SK-N-SH (cell line): ENCODE data around the gene VWA5B2. TPM values are rescaled to one million over a fixed set of nuclear protein-coding genes. Genes with fewer than 3 reads are reported as not detected.

Source experiments
- CTCF ChIA-PET: fragments of 300-600, 350-600 bp; formaldehyde crosslinking; extraction: SDS; loops from one replicate; lab custom pipeline; 2021; lab: Yijun Ruan, JAX
- POLR2A ChIA-PET: fragments of 350-600 bp; sonication (Branson Sonifier 250); formaldehyde crosslinking; extraction: SDS; loops from one replicate; lab custom pipeline; 2020; ENCODE audit warnings: antibody characterized with exemption, inconsistent platforms; lab: Yijun Ruan, JAX
- DNase-seq: peaks from one replicate; pipeline ENCODE4 v3.0.0; 2012
- H2AFZ ChIP-seq: fragments of 200-600 bp; sonication (generic); 2 replicates; pipeline ENCODE4 v1.8.1; 2016; ENCODE audit warnings: antibody characterized with exemption, mild to moderate bottlenecking, low read depth
- H3F3A ChIP-seq: fragments of 200-600 bp; sonication (generic); replicated peaks from 2 replicates; pipeline ENCODE3; 2016; ENCODE audit warnings: antibody characterized with exemption, mild to moderate bottlenecking; ENCODE audit not compliant: insufficient read depth
- H3K27ac ChIP-seq, 2 experiments: fragments of 200-500 bp in 1 of 2; fragments of 200-600 bp in 1 of 2; sonication (Bioruptor generic) in 1 of 2; sonication (generic), shearing (Covaris generic) in 1 of 2; 2 replicates each; pipeline versions ENCODE4 v1.5.1 to v1.6.1; 2014 to 2016; ENCODE audit warnings: low read depth in 2 of 2, inconsistent platforms in 1 of 2, low read length in 1 of 2, mild to moderate bottlenecking in 1 of 2, mixed read lengths in 1 of 2
- H3K27me3 ChIP-seq: fragments of 200-600 bp; sonication (generic), shearing (Covaris generic); 2 replicates; pipeline ENCODE4 v1.6.1; 2016; ENCODE audit warnings: mixed run types; ENCODE audit not compliant: insufficient read depth
- H3K36me3 ChIP-seq, 2 experiments: fragments of 200-500 bp in 1 of 2; fragments of 200-600 bp in 1 of 2; sonication (Bioruptor generic) in 1 of 2; sonication (generic) in 1 of 2; replicated peaks in 1 of 2; 2 replicates each; pipeline versions ENCODE3 to v1.5.1; 2014 to 2016; ENCODE audit warnings: low read length in 1 of 2, mild to moderate bottlenecking in 1 of 2; ENCODE audit not compliant: insufficient read depth in 2 of 2, control insufficient read depth in 1 of 2
- H3K4me1 ChIP-seq, 2 experiments: fragments of 200-500 bp in 1 of 2; fragments of 200-600 bp in 1 of 2; sonication (Bioruptor generic) in 1 of 2; sonication (generic), shearing (Covaris generic) in 1 of 2; 2 replicates each; pipeline versions ENCODE4 v1.5.1 to v1.6.1; 2014 to 2016; ENCODE audit warnings: low read depth in 1 of 2, low read length in 1 of 2, mixed run types in 1 of 2; ENCODE audit not compliant: insufficient read depth in 2 of 2, control insufficient read depth in 1 of 2
- H3K4me2 ChIP-seq: fragments of 200-600 bp; sonication (generic), shearing (Covaris generic); 2 replicates; pipeline ENCODE4 v1.6.1; 2017; ENCODE audit warnings: mixed run types
- H3K4me3 ChIP-seq, 2 experiments: fragments of 200-500 bp in 1 of 2; fragments of 200-600 bp in 1 of 2; sonication (Bioruptor generic) in 1 of 2; sonication (generic), shearing (Covaris generic) in 1 of 2; 2 replicates each; pipeline versions ENCODE4 v1.5.1 to v1.8.1; 2014 to 2016; ENCODE audit warnings: low read depth in 2 of 2, inconsistent platforms in 1 of 2, low read length in 1 of 2, mild to moderate bottlenecking in 1 of 2, mixed read lengths in 1 of 2, moderate library complexity in 1 of 2
- H3K79me2 ChIP-seq: fragments of 200-600 bp; sonication (generic); 2 replicates; pipeline ENCODE4 v1.8.1; 2017; ENCODE audit warnings: mild to moderate bottlenecking; ENCODE audit not compliant: insufficient read depth
- H3K9ac ChIP-seq: fragments of 200-600 bp; sonication (generic); 2 replicates; pipeline ENCODE4 v1.6.1; 2017; ENCODE audit warnings: mixed run types
- H3K9me2 ChIP-seq: fragments of 200-600 bp; sonication (generic); 2 replicates; pipeline ENCODE4 v1.6.1; 2017; ENCODE audit warnings: mixed run types
- H3K9me3 ChIP-seq: fragments of 200-600 bp; sonication (generic); 2 replicates; pipeline ENCODE4 v1.6.1; 2017; ENCODE audit warnings: mixed run types, mild to moderate bottlenecking, moderate library complexity
- H4K20me1 ChIP-seq: fragments of 200-600 bp; sonication (generic); 2 replicates; pipeline ENCODE4 v1.6.1; 2017; ENCODE audit warnings: mild to moderate bottlenecking, mixed run types; ENCODE audit not compliant: insufficient read depth
- EP300 ChIP-seq, 2 experiments: IDR thresholded peaks; 2 replicates each; pipeline versions ENCODE4 v1.4.0 to v1.6.1; 2012; ENCODE audit warnings: borderline replicate concordance in 1 of 2, low read depth in 1 of 2, low read length in 1 of 2
- EZH2phosphoT487 ChIP-seq: fragments of 200-600 bp; sonication (generic); IDR thresholded peaks from 2 replicates; pipeline ENCODE4 v1.6.1; 2017; ENCODE audit warnings: low read depth, mixed run types, mild to moderate bottlenecking, antibody characterized with exemption, moderate library complexity, borderline replicate concordance
- FOXM1 ChIP-seq: IDR thresholded peaks from 2 replicates; pipeline ENCODE4 v1.4.0; 2012; ENCODE audit warnings: low read depth, mild to moderate bottlenecking
- GABPA ChIP-seq: IDR thresholded peaks from 2 replicates; pipeline ENCODE4 v1.4.0; 2012; ENCODE audit warnings: low read depth, mild to moderate bottlenecking
- JUND ChIP-seq: IDR thresholded peaks from 2 replicates; pipeline ENCODE4 v1.4.0; 2012
- MAX ChIP-seq: IDR thresholded peaks from 2 replicates; pipeline ENCODE4 v1.4.0; 2012; ENCODE audit warnings: low read depth
- MXI1 ChIP-seq: IDR thresholded peaks from 2 replicates; pipeline ENCODE4 v1.6.1; 2012; ENCODE audit warnings: mild to moderate bottlenecking, low read depth, low read length, improper control_type of control experiment
- NFIC ChIP-seq: IDR thresholded peaks from 2 replicates; pipeline ENCODE4 v1.4.0; 2012; ENCODE audit warnings: borderline replicate concordance
- PBX3 ChIP-seq: IDR thresholded peaks from 2 replicates; pipeline ENCODE4; 2012
- RAD21 ChIP-seq: IDR thresholded peaks from 2 replicates; pipeline ENCODE4 v1.6.1; 2012; ENCODE audit warnings: mild to moderate bottlenecking, low read length
- RXRA ChIP-seq: IDR thresholded peaks from 2 replicates; pipeline ENCODE4 v1.4.0; 2012; ENCODE audit warnings: low read depth, mild to moderate bottlenecking, borderline replicate concordance
- SIN3A ChIP-seq: IDR thresholded peaks from 2 replicates; pipeline ENCODE4 v1.6.1; 2012; ENCODE audit warnings: low read depth, mild to moderate bottlenecking, low read length, moderate library complexity, borderline replicate concordance
- SMC3 ChIP-seq: IDR thresholded peaks from 2 replicates; pipeline ENCODE4 v1.6.1; 2012; ENCODE audit warnings: low read depth, low read length, improper control_type of control experiment
- YY1 ChIP-seq: IDR thresholded peaks from 2 replicates; pipeline ENCODE4 v1.4.0; 2012; ENCODE audit warnings: low read depth, mild to moderate bottlenecking
- ZBTB33 ChIP-seq: IDR thresholded peaks from 2 replicates; pipeline ENCODE4 v1.4.0; 2012; ENCODE audit warnings: low read depth, borderline replicate concordance
- WGBS: methylation state at CpG from one replicate; pipeline ENCODE4 v1.1.6; 2017; ENCODE audit warnings: low lambda C conversion rate; 5-methylcytosine and 5-hydroxymethylcytosine counted together
- polyA plus RNA-seq, 3 experiments: library from polyadenylated mRNA; depleted of rRNA; stranded (reverse); fragments of >200 nt; gene quantifications; 2 replicates each; pipeline ENCODE4 v1.2.3, GENCODE V29; 2012
- TF ChIP-seq, protein P1 (sequence below): IDR thresholded peaks from 2 replicates; pipeline ENCODE4 v1.4.0; 2012; ENCODE audit warnings: low read depth, borderline replicate concordance

The VWA5B2 gene
- polyA plus RNA-seq, 1 of the 3 experiments (the other 2 are of a cell fraction): 0.08 TPM

- TF ChIP-seq SIN3A (no peak), JUND (no peak), NFIC (peak; percentile 88), RAD21 (peak; percentile 68), SMC3 (peak; percentile 45; the same call in 1 of the 2 replicates), PBX3 (no peak)
Measured at GRCh38 chr3:184234224-184234623, 4.8 kb downstream of the VWA5B2 start (continued).

GRCh38 chr3:184234671-184235380, 5.4 kb downstream of the VWA5B2 start:
- Histone ChIP-seq H3K9me2 (no peaks in the 10 kb centered on the region), H2AFZ (no peak overlapping the region), H3K9ac (no peak overlapping the region), H3F3A (no peaks in the 10 kb centered on the region), H3K27me3 (peaks cover 21% of the 10 kb centered on the region), H3K4me3 (no peak overlapping the region), H3K4me1 (peaks cover 0 to 18% of the 10 kb centered on the region in 2 experiments; a peak in 2 of 4 replicates), H4K20me1 (no peaks in the 10 kb centered on the region), H3K4me2 (0 out of 2 replicates have a peak overlapping the region, but pooled peaks have one; percentile 17), H3K9me3 (no peaks in the 10 kb centered on the region), H3K27ac (no peak overlapping the region), H3K79me2 (no peaks in the 10 kb centered on the region), H3K36me3 (no peaks in the 10 kb centered on the region)
- TF ChIP-seq GABPA (no peak), RXRA (no peak), JUND (no peak), ZBTB33 (no peak), YY1 (no peak), EP300 (IDR thresholded peaks at IDR 0.05; ENCODE audit: borderline replicate concordance in 1 of 2, low read depth in 1 of 2, low read length in 1 of 2) (no peak), MAX (no peak), MXI1 (no peak), FOXM1 (no peak), RAD21 (no peak), SMC3 (no peak), EZH2phosphoT487 (no peak)
- TF ChIP-seq, protein P1, sequence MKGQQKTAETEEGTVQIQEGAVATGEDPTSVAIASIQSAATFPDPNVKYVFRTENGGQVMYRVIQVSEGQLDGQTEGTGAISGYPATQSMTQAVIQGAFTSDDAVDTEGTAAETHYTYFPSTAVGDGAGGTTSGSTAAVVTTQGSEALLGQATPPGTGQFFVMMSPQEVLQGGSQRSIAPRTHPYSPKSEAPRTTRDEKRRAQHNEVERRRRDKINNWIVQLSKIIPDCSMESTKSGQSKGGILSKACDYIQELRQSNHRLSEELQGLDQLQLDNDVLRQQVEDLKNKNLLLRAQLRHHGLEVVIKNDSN: no peak
- POLR2A ChIA-PET: no interaction called here
- CTCF ChIA-PET: interaction anchor here (0.6 to 2.6 kb wide), 8 partner anchors 9 to 339 kb away, joined by 3 to 8 read pairs (median 4); partner anchors contain the start of genes ABCC5 and EEF1AKMT4
- WGBS: 83% methylated on average over 10 of the region's 19 CpGs
- DNase-seq: no peak
